HG02870 (cell line): ENCODE data around the gene PNPT1.
A peak's percentile ranks its signal among the peaks of the same experiment; 100 is the strongest.

Experiments
- ATAC-seq: cut with Tn5 transposase; IDR thresholded peaks from one replicate; pipeline ENCODE4 v1.9.1; 2021; ENCODE audit warnings: mild to moderate bottlenecking, moderate library complexity; ENCODE audit not compliant: unreplicated experiment

PNPT1 gene

GRCh38 chr2:55672630-55673029 lies 21.0 kb downstream of the PNPT1 start:
- ATAC-seq: no peak

GRCh38 chr2:55668956-55669355 lies 24.7 kb downstream of the PNPT1 start:
- ATAC-seq: no peak

- no peak for ATAC-seq
These were observed 40.4 kb downstream of the PNPT1 start for GRCh38 chr2:55653255-55653654.

GRCh38 chr2:55649211-55649610 lies 44.4 kb downstream of the PNPT1 start:
- ATAC-seq: no peak

GRCh38 chr2:55636831-55637230 lies 56.8 kb downstream of the PNPT1 start:
- ATAC-seq: no peak

GRCh38 chr2:55628931-55629330 lies 64.7 kb downstream of the PNPT1 start:
- no peak for ATAC-seq

GRCh38 chr2:55627915-55628314 lies 65.7 kb downstream of the PNPT1 start:
- ATAC-seq: no peak

GRCh38 chr2:55621802-55622201 lies 71.8 kb downstream of the PNPT1 start:
- no peak for ATAC-seq

- no peak for ATAC-seq
These were observed 73.4 kb downstream of the PNPT1 start for GRCh38 chr2:55620123-55620779.

- ATAC-seq: peak; percentile 40
These were observed 75.2 kb downstream of the PNPT1 start for GRCh38 chr2:55618275-55619055.

GRCh38 chr2:55618025-55618274 lies 75.7 kb downstream of the PNPT1 start:
- no peak for ATAC-seq

- ATAC-seq: peak; percentile 83
These were observed 76.2 kb downstream of the PNPT1 start, which contains the start of gene PPP4R3B for GRCh38 chr2:55617175-55618024. PPP4R3B (minus strand) TSS chr2:55617622; CDS start chr2:55617285, 337 bp downstream.

GRCh38 chr2:55616551-55617174 lies 77.0 kb downstream of the PNPT1 start:
- peak; percentile 11 for ATAC-seq

- no peak for ATAC-seq
These were observed 81.6 kb downstream of the PNPT1 start for GRCh38 chr2:55611997-55612396.

GRCh38 chr2:55610954-55611743 lies 82.5 kb downstream of the PNPT1 start:
- ATAC-seq: no peak

GRCh38 chr2:55609938-55610578 lies 83.6 kb downstream of the PNPT1 start:
- ATAC-seq: no peak

- ATAC-seq: no peak
These were observed 84.3 kb downstream of the PNPT1 start for GRCh38 chr2:55609193-55609794.

- ATAC-seq: no peak
These were observed 85.9 kb downstream of the PNPT1 start for GRCh38 chr2:55607717-55608116.

GRCh38 chr2:55604027-55604565 lies 89.5 kb downstream of the PNPT1 start:
- no peak for ATAC-seq
